Choroid plexus epithelial cell (primary cell): ENCODE measurements around the gene CCDC40.

Source experiments
- DNase-seq: peaks from one replicate; pipeline ENCODE4 v3.0.0-alpha.2; 2010; ENCODE audit warnings: low read depth
- H3K4me3 ChIP-seq: 2 replicates; pipeline ENCODE4 v1.5.1; 2011; ENCODE audit warnings: low read depth, mild to moderate bottlenecking, control low read depth, low read length, moderate library complexity
- CTCF ChIP-seq: conservative IDR thresholded peaks from 2 replicates; pipeline ENCODE4 v1.5.1; 2011; ENCODE audit warnings: low read depth, mild to moderate bottlenecking, control low read depth, inconsistent platforms, low read length, moderate library complexity

The CCDC40 gene

GRCh38 chr17:80099291-80100034, 63.0 kb downstream of the CCDC40 start:
- H3K4me3 ChIP-seq: no peak overlapping the region
- no peak for DNase-seq
- TF ChIP-seq CTCF: no peak

GRCh38 chr17:80100035-80100323, 63.5 kb downstream of the CCDC40 start:
- TF ChIP-seq CTCF: no peak
- H3K4me3 ChIP-seq: no peak overlapping the region
- no peak for DNase-seq

- H3K4me3 ChIP-seq: peak within 1 kb of the TSS; percentile 87
- peak; percentile 56 for TF ChIP-seq CTCF
- DNase-seq: peak; percentile 80
These were observed 64.8 kb downstream of the CCDC40 start, which contains the start of gene GAA for GRCh38 chr17:80101011-80101945. GAA (plus strand) TSS chr17:80101581; CDS start chr17:80104587, 3,006 bp downstream.

DNA sequence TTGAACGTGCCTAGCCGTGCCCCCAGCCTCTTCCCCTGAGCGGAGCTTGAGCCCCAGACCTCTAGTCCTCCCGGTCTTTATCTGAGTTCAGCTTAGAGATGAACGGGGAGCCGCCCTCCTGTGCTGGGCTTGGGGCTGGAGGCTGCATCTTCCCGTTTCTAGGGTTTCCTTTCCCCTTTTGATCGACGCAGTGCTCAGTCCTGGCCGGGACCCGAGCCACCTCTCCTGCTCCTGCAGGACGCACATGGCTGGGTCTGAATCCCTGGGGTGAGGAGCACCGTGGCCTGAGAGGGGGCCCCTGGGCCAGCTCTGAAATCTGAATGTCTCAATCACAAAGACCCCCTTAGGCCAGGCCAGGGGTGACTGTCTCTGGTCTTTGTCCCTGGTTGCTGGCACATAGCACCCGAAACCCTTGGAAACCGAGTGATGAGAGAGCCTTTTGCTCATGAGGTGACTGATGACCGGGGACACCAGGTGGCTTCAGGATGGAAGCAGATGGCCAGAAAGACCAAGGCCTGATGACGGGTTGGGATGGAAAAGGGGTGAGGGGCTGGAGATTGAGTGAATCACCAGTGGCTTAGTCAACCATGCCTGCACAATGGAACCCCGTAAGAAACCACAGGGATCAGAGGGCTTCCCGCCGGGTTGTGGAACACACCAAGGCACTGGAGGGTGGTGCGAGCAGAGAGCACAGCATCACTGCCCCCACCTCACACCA, 65.7 kb downstream of the CCDC40 start:
- TF ChIP-seq CTCF: no peak
- H3K4me3 ChIP-seq: peak overlapping the region; percentile 87
- peak; percentile 48 for DNase-seq

- no peak for TF ChIP-seq CTCF
- H3K4me3 ChIP-seq: peak overlapping the region; percentile 87
- no peak for DNase-seq
These were observed 66.4 kb downstream of the CCDC40 start for GRCh38 chr17:80102664-80103448.

DNA sequence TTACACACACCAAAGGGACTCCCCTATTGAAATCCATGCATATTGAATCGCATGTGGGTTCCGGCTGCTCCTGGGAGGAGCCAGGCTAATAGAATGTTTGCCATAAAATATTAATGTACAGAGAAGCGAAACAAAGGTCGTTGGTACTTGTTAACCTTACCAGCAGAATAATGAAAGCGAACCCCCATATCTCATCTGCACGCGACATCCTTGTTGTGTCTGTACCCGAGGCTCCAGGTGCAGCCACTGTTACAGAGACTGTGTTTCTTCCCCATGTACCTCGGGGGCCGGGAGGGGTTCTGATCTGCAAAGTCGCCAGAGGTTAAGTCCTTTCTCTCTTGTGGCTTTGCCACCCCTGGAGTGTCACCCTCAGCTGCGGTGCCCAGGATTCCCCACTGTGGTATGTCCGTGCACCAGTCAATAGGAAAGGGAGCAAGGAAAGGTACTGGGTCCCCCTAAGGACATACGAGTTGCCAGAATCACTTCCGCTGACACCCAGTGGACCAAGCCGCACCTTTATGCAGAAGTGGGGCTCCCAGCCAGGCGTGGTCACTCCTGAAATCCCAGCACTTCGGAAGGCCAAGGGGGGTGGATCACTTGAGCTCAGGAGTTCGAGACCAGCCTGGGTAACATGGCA, 67.1 kb downstream of the CCDC40 start:
- no peak for TF ChIP-seq CTCF
- no peak for DNase-seq
- H3K4me3 ChIP-seq: no peak overlapping the region
